Mesenteric fat pad (tissue), 1 donor: ENCODE measurements around the gene TTC16. TPM values are rescaled to one million over a fixed set of nuclear protein-coding genes. Genes with fewer than 3 reads are reported as not detected.
"Not testable (repeated sequence)": the region's sequence is repeated elsewhere in the genome, so short reads cannot be mapped to it uniquely, and the experiment has no call there.

Experiments
- DNase-seq: peaks from one replicate; pipeline ENCODE4 v3.0.0-alpha.2; 2020; ENCODE audit warnings: low spot score
- total RNA-seq: library from RNA; stranded (reverse); fragmentation: NEBNext Ultra II Directional; extraction: Animal tissue kit (Norgen Biotek cat#: 25700); gene quantifications from one replicate; pipeline ENCODE4 v1.2.1, GENCODE V29; 2021
- donor health status: DM: yes; HTN: yes; CAD: no.

Gene TTC16
- total RNA-seq, 1 donor from 2014 or later, result not detected

GRCh38 chr9:127780909-127781308 is 65.0 kb downstream of the TTC16 start:
- not testable (repeated sequence) for DNase-seq

Other genes starting within 250 kb of the TTC16 start
- gene STXBP1, start 103.8 kb upstream of the TTC16 start, total RNA-seq, result 77.0 TPM
- 0.19 TPM for gene CFAP157, start 9.1 kb upstream of the TTC16 start, total RNA-seq
- gene PTRH1, start 416 bp upstream of the TTC16 start, total RNA-seq, result 21.3 TPM
- gene TOR2A, start 19.2 kb downstream of the TTC16 start, total RNA-seq, result 8.6 TPM
- gene SH2D3C, start 62.6 kb downstream of the TTC16 start, total RNA-seq, result 28.1 TPM
- 105 TPM for gene CDK9, start 70.0 kb downstream of the TTC16 start, total RNA-seq
- 108 TPM for gene FPGS, start 86.8 kb downstream of the TTC16 start, total RNA-seq
- 243 TPM for gene ENG, start 138.6 kb downstream of the TTC16 start, total RNA-seq
- 68.3 TPM for gene AK1, start 161.6 kb downstream of the TTC16 start, total RNA-seq
- 109 TPM for gene ST6GALNAC6, start 183.5 kb downstream of the TTC16 start, total RNA-seq
- gene ST6GALNAC4, start 201.0 kb downstream of the TTC16 start, total RNA-seq, result 40.0 TPM
- gene PIP5KL1, start 214.7 kb downstream of the TTC16 start, total RNA-seq, result 2.2 TPM
- gene DPM2, start 221.8 kb downstream of the TTC16 start, total RNA-seq, result 20.9 TPM